T-helper 1 cell treated with Interleukin-12 subunit alpha and Interleukin-12 subunit beta and Interleukin-4 antibody, amounts not matched to agents 30 μg/mL and 1 μg/mL, for 36 hours (primary cell): ENCODE data around the gene LUM.
"Not testable (repeated sequence)": the region's sequence is repeated elsewhere in the genome, so short reads cannot be mapped to it uniquely, and the experiment has no call there.

Experiments
- H3K27ac Mint-ChIP-seq: one replicate; pipeline ENCODE4 v1.8.0; 2021; ENCODE audit warnings: mild to moderate bottlenecking, mixed read lengths
- H3K27me3 Mint-ChIP-seq: one replicate; pipeline ENCODE4 v1.8.0; 2021; ENCODE audit warnings: low read depth, mixed read lengths
- H3K36me3 Mint-ChIP-seq: one replicate; pipeline ENCODE4 v1.8.0; 2021; ENCODE audit warnings: low read depth, mixed read lengths
- H3K4me1 Mint-ChIP-seq: one replicate; pipeline ENCODE4 v1.8.0; 2021; ENCODE audit warnings: low read depth, mixed read lengths
- H3K4me3 Mint-ChIP-seq: one replicate; pipeline ENCODE4 v1.8.0; 2021; ENCODE audit warnings: mild to moderate bottlenecking, moderate library complexity, mixed read lengths
- H3K9me3 Mint-ChIP-seq: one replicate; pipeline ENCODE4 v1.8.0; 2021; ENCODE audit warnings: mixed read lengths

LUM gene

DNA sequence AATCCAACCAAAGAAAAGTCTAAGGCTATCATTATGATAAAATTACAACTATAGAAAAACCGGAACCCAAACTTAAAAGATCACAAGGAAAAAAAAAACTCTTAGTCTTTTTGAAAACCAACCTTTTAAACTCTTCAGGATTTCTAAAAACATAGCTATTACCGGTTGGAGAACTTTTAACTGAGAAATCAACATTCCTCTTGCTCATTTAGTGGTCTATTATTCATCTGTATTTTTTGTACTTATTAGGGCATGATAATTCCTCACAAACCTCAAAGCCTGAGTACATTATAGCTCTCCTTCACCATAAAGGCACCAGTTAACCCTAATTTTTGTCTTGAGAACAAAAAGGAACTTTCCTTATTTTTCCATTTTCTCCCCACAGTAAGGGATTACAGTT, 10.4 kb downstream of the LUM start:
- no peaks in the 10 kb centered on the region for H3K36me3 Mint-ChIP-seq
- H3K4me1 Mint-ChIP-seq = no peaks in the 10 kb centered on the region
- no peaks in the 10 kb centered on the region for H3K27me3 Mint-ChIP-seq
- H3K27ac Mint-ChIP-seq = no peak overlapping the region
- no peak overlapping the region for H3K4me3 Mint-ChIP-seq
- H3K9me3 Mint-ChIP-seq = no peaks in the 10 kb centered on the region

DNA sequence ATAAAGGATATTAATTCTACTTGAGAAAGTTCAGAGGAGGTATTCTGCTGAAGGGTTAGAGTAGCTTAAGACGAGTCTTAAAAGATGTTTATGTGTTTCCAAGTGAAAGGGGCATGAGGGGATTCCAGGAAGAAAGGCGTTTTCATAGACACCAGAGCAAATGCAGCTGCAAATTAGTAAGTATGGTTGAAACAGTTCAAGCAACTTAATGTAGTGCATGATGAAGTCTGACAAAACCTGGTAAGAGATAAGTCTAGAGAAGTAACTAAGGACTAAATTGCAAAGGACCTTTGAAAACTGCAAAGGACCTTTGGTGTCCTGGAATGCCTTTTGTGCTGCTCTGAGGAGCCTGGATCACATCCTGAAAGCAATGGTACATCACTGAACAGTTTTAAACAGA, 11.5 kb downstream of the LUM start:
- H3K36me3 Mint-ChIP-seq = no peaks in the 10 kb centered on the region

DNA sequence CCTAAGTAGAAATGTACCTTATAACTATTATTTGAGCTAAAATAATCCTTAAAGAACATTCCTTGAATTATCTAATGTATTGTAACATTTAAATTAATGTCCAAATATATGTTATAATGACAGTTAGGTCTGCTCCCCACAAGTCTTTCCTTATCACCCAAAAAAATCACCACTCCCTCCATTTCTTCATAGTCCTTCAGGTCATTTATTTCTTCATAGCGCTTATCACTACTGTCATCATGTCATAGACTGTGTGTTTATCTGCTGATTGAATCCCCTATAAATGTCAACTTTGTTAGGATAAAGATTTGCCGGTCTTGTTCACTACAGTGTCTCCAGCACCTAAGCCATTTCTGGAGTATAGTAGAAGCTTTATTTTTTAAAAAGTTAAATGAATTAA, 12.0 kb downstream of the LUM start:
- Mint-ChIP-seq H3K27me3 (no peaks in the 10 kb centered on the region), H3K4me1 (no peaks in the 10 kb centered on the region), H3K4me3 (no peak overlapping the region), H3K27ac (no peak overlapping the region), H3K9me3 (no peaks in the 10 kb centered on the region), H3K36me3 (no peaks in the 10 kb centered on the region)

More for the DNA sequence above, 11.5 kb downstream of the LUM start:
- Mint-ChIP-seq H3K4me3 (no peak overlapping the region), H3K27me3 (no peaks in the 10 kb centered on the region), H3K9me3 (no peaks in the 10 kb centered on the region), H3K4me1 (no peaks in the 10 kb centered on the region), H3K27ac (no peak overlapping the region)

DNA sequence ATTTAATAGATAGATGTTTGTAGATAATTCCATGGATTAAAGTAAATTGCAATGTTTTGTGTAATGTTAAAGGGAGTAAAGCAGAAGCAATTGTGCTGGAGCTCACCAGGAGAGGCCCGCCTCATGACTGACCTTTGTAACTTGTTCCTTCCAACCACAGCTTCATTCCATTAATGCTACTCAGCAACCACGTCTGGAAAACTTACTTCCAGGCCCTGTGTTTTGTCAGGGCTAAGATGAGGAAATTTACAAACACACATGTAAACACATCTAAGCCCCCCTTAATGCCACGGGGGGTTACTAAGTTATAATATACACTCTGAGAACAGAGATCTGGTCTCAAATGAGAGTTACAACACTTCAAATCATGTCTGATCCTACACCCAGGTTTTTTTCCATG, 12.4 kb downstream of the LUM start:
- no peak overlapping the region for H3K27ac Mint-ChIP-seq
- no peak overlapping the region for H3K4me3 Mint-ChIP-seq
- H3K4me1 Mint-ChIP-seq = no peaks in the 10 kb centered on the region

DNA sequence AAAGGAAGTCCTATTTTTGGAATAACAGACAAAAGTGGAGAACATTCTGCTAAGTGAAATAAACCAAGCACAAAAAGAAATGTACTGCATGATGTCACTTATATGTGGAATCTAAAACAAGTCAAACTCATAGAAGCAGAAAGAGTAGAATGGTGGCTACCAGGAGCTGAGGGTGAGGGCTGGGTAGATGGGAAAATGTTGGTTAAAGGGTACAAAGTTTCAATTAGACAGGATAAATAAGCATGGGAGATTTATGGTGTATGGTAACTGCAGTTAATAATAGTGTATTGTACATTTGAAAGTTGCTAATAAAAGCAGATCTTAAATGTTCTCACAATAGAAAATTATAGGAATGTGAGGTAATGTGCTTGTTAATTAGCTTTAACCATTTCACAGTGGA, 12.8 kb downstream of the LUM start:
- H3K36me3 Mint-ChIP-seq = no peaks in the 10 kb centered on the region
- H3K9me3 Mint-ChIP-seq = no peaks in the 10 kb centered on the region
- H3K27me3 Mint-ChIP-seq = no peaks in the 10 kb centered on the region
- no peaks in the 10 kb centered on the region for H3K4me1 Mint-ChIP-seq
- no peak overlapping the region for H3K27ac Mint-ChIP-seq
- H3K4me3 Mint-ChIP-seq = no peak overlapping the region

More for the DNA sequence above, 12.4 kb downstream of the LUM start:
- H3K9me3 Mint-ChIP-seq = no peaks in the 10 kb centered on the region
- H3K36me3 Mint-ChIP-seq = no peaks in the 10 kb centered on the region
- H3K27me3 Mint-ChIP-seq = no peaks in the 10 kb centered on the region

DNA sequence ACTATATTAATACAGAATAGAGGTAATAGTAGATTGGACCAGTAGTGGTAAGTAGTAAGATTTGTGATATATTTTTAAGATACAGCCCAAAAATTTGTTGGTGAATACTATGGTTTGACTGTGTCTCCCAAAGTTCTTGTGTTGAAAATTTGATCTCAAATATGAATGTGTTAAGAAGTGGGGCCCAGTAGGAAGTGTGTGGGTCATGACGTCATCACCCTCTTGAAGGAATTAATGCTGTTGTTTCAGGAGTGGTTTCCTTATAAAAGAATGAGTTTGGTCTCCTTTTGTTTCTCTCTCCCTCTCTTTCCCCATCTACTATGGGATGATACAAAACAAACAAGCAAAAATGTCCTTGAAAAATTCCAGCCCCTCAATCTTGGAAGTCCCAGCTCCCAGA, 16.3 kb downstream of the LUM start:
- Mint-ChIP-seq H3K27ac (no peak overlapping the region), H3K4me1 (no peaks in the 10 kb centered on the region), H3K4me3 (no peak overlapping the region), H3K9me3 (peaks cover 13% of the 10 kb centered on the region), H3K36me3 (no peaks in the 10 kb centered on the region), H3K27me3 (no peaks in the 10 kb centered on the region)

DNA sequence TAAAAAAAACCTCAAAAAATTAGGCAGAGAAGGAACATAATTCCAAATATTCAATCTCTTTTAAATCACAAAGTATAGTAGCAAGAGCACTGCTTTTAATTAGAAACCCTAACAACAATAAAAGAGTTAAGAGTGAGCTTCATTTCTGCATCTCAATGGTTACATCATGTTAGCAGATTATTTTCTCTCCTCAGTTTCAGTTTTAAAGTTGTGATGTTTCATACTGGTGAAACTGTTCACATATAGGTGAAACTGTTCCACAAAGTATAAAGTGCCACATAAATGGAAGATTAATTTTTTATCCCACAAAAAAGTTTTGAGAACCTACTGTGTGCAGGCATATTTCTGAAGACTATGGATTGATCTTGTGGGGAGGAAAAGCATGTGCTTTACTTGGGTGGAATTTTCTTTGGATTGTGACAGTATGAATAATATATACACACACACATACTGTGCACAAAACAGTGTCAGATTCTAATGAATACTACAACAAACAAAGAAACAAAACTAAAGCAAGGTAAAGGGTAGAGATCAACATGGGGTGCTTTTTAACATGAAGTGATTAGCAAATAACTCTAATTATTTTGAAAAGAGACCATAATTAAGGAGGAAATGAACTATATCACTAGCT, 17.1 kb downstream of the LUM start:
- H3K36me3 Mint-ChIP-seq = no peaks in the 10 kb centered on the region
- H3K27me3 Mint-ChIP-seq = no peaks in the 10 kb centered on the region

DNA sequence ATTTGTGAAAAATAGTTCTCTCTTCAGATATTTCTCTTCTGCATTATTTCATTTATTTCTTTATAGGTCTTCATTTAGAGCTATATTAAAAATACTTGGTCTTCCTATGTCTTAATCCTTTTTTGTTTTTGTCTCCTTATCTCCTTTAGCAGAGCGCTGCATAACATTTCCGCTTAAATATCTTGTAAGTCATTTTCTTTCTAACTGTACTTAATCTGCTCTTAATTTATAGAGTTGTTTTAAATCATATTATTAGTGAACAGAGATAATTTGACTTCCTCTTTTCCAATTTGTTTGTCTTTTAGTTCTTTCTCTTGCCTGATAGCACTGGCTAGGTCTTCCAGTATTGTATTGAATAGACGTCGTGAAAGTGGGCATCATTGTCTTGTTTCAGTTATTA, 18.0 kb downstream of the LUM start:
- Mint-ChIP-seq H3K27me3 (no peaks in the 10 kb centered on the region), H3K27ac (no peak overlapping the region), H3K4me3 (no peak overlapping the region), H3K4me1 (no peaks in the 10 kb centered on the region), H3K9me3 (peaks cover 29% of the 10 kb centered on the region), H3K36me3 (no peaks in the 10 kb centered on the region)

More for the DNA sequence above, 17.1 kb downstream of the LUM start:
- Mint-ChIP-seq H3K27ac (no peak overlapping the region), H3K4me1 (no peaks in the 10 kb centered on the region), H3K9me3 (peaks cover 21% of the 10 kb centered on the region), H3K4me3 (no peak overlapping the region)

DNA sequence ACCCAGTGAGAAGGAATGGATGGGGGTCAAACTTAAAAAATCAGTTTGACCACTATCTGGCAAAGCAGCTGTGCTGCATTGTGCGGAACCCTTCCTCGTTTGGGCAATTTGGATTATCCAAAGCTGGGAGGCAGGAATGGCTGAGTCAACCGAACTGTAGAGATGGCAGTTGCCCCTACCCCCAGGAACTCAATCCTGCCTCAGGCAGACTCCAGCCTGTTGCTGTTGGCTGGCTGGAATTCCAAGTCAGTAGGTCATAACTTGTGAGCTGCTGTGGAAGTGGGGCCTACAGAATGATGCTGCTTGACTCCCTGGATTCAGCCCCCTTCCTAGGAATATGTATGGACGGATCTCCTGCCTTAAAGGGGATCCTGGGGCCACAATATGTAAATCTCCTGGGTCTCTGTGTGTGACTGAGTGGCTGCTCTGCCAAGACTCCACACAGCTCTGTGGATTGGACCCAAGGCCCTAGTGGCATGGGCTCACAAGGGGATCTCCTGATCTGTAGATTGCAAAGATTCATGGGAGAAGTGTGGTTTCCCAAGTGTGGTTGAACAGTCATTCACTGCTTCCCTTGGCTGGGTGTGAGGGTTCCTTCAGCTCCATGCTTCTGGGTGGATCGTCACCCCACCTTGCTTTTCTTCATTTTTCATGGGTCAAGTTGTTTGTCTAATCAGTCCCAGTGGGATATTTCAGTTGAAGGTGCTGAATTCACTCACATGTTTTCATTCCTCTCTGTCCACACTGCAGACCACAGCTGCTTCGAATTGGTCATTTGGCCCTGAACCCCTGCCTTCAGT, 19.2 kb downstream of the LUM start:
- Mint-ChIP-seq H3K36me3 (no peaks in the 10 kb centered on the region), H3K4me1 (no peaks in the 10 kb centered on the region), H3K4me3 (no peak overlapping the region), H3K9me3 (peaks cover 34% of the 10 kb centered on the region), H3K27ac (no peak overlapping the region), H3K27me3 (no peaks in the 10 kb centered on the region)

DNA sequence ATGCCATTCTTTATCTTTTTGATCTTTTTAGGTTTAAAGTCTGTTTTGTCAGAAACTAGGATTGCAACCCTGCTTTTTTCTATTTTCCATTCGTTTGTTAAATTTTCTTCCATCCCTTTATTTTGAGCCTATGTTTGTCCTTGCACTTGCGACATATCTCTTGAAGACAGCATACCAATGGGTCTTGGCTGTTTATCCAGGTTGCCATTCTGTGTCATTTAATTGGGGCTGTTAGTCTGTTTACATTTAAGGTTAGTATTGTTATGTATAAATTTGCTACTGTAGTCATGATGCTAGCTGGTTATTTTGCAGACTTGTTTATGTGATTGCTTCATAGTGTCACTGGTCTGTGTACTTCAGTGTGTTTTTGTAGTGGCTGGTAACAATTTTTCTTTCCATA, 21.3 kb downstream of the LUM start:
- not testable (repeated sequence) for H3K4me1 Mint-ChIP-seq, H3K27me3 Mint-ChIP-seq, H3K36me3 Mint-ChIP-seq, H3K27ac Mint-ChIP-seq, H3K4me3 Mint-ChIP-seq
- peaks cover 34% of the 10 kb centered on the region for H3K9me3 Mint-ChIP-seq

DNA sequence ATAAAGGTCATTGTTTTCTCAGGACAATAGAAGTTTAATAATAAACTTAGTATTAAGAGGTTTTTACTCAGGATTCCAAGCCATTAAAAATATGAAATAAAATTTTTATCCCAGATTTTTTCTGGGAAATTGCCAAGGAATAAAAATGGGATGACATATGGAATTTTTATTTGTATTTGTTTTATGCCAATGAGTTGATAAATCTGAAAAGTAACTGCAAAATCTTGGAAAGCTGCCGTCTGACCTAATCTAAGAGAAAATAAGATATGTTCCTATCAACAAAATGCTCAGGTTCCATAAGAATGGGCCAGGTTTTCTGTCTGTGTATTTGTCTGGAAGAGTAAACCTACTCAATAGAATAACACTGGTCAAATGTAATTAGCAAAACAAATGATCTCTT, 31.3 kb downstream of the LUM start:
- Mint-ChIP-seq H3K27me3 (no peaks in the 10 kb centered on the region), H3K9me3 (no peaks in the 10 kb centered on the region), H3K4me3 (no peak overlapping the region), H3K36me3 (no peaks in the 10 kb centered on the region), H3K27ac (no peak overlapping the region), H3K4me1 (no peaks in the 10 kb centered on the region)

DNA sequence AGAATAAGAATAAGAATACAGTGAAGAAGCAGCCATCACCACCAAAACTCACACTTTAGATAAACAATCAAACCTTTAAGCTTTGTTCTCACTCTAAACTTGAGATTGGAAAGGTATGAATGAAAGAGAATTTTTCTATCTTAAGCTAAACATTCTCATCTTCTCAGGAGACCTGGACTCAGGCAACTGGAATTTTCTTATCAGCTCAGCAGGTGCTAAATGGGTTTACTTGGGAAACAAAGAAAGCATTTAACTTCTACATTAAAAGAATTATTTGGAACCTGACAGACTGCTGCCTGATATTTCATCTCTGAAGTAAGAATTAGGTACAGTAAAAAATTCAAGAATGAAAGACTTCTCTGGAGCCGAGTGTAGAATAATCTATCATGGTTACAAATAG, 32.8 kb downstream of the LUM start:
- H3K27ac Mint-ChIP-seq = no peak overlapping the region
- H3K4me3 Mint-ChIP-seq = no peak overlapping the region
- no peaks in the 10 kb centered on the region for H3K9me3 Mint-ChIP-seq
- H3K36me3 Mint-ChIP-seq = no peaks in the 10 kb centered on the region
- no peaks in the 10 kb centered on the region for H3K27me3 Mint-ChIP-seq
- H3K4me1 Mint-ChIP-seq = no peaks in the 10 kb centered on the region

DNA sequence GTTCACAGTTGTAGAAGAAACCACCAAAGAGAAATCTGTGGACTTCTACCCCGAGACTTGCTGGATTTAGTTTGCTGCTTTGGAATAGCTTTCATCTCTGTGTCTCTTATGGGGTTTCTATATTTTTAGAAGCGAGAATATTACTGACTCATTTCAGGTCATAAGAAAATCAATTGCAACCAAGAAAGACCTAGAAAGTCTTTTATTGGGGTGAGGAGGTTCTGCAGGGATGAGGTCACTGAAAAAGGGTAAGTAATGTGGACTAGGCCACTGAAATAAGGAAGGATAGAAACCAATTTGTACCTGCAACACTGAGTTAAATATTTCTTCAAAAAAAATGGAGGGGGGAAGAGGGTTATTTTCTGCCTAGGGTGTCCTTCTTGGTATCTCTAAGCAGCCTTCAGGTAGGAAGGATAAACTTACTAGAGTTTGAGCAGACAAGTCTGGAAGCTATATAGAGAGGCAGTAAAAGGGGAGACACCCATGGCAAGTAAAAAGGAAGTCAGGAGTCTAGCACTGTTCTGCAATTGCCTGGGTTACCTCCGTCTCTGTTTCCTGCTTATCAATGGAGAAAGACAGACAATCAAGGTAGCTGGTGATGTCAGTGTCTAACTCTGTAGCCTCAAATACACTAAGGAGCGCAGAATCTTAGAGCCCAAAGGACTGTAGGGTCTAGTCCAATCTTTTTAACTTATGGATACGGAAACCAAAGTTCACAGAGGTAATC, 33.9 kb downstream of the LUM start:
- H3K36me3 Mint-ChIP-seq = no peaks in the 10 kb centered on the region

DNA sequence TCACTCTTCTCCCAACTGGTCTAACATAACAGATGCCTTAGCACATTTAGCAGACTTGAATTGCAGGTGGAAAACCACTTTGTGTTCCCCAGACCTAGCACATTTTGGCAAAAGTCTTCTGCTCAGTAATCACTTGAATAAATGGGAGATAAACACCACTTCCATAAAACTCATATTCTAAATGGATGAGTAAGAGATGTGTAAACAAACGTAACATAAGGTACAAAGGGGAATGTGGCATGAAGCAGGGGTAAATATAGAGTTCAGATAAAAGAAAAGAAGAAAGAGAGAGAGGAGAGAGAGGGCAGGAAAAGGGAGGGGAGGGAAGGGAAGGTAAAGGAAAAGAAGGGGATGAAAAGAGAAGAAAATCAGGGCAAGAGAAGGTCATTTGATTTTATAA, 36.4 kb downstream of the LUM start:
- Mint-ChIP-seq H3K4me1 (no peaks in the 10 kb centered on the region), H3K4me3 (no peak overlapping the region), H3K9me3 (no peaks in the 10 kb centered on the region), H3K27me3 (no peaks in the 10 kb centered on the region), H3K36me3 (no peaks in the 10 kb centered on the region), H3K27ac (no peak overlapping the region)

More for the DNA sequence above, 33.9 kb downstream of the LUM start:
- Mint-ChIP-seq H3K9me3 (no peaks in the 10 kb centered on the region), H3K27ac (no peak overlapping the region), H3K4me1 (no peaks in the 10 kb centered on the region), H3K4me3 (no peak overlapping the region), H3K27me3 (no peaks in the 10 kb centered on the region)

DNA sequence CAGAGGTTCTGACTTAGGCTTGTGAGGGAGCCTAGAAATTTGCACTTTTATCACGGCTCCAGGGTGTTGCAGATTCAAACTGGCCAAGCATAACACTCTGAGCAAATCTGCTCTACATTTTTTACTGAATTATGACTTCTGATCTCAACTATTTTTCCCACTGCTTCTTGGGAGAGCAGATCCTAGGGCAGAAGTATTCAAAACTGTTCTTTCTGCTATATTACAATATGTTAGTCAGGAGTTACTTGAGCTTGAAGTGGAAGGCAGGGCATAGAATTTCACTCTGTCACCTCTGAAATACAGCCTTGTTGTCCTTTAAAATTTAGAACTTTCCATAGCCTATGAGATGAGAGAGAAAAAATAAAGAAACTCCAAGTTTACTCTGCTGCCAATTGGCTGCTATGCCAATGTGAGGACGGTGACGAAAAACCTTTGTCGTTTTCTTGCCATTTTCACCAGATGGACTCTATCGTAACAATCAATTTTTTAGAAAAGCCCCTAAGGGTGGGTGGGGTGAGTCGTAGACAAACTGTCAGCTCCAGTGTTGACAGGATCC, 37.1 kb downstream of the LUM start:
- H3K27ac Mint-ChIP-seq = no peak overlapping the region
- no peaks in the 10 kb centered on the region for H3K36me3 Mint-ChIP-seq
- H3K9me3 Mint-ChIP-seq = no peaks in the 10 kb centered on the region
- no peak overlapping the region for H3K4me3 Mint-ChIP-seq
- H3K27me3 Mint-ChIP-seq = no peaks in the 10 kb centered on the region
- no peaks in the 10 kb centered on the region for H3K4me1 Mint-ChIP-seq
